H7 (cell line): ENCODE data around the gene STX7. TPM values are rescaled to one million over a fixed set of nuclear protein-coding genes. Genes with fewer than 3 reads are reported as not detected.
A peak's percentile ranks its signal among the peaks of the same experiment; 100 is the strongest.

ENCODE experiments used
- DNase-seq: peaks from one replicate; pipeline ENCODE4 v3.0.0; 2012
- H3K27me3 ChIP-seq: 2 replicates; pipeline ENCODE4 v1.6.0; 2011; ENCODE audit warnings: mild to moderate bottlenecking, low read length; ENCODE audit not compliant: control insufficient read depth, insufficient read depth
- H3K36me3 ChIP-seq: replicated peaks from 2 replicates; pipeline ENCODE4 v1.5.1; 2011; ENCODE audit warnings: low read length; ENCODE audit not compliant: control insufficient read depth, insufficient read depth
- H3K4me3 ChIP-seq: 2 replicates; pipeline ENCODE4 v1.5.1; 2011; ENCODE audit warnings: low read depth, mild to moderate bottlenecking, control low read depth, low read length, moderate library complexity; ENCODE audit not compliant: insufficient read depth
- total RNA-seq: library from RNA; depleted of rRNA; stranded (reverse); fragments of >200 nt; shearing (Covaris generic); gene quantifications from 2 replicates; pipeline ENCODE4 v1.2.3, GENCODE V29; 2014

STX7 gene
- total RNA-seq, 1 experiment from 2014 or later, result 19.6 TPM

- no peak for DNase-seq
- no peaks in the 10 kb centered on the region for H3K36me3 ChIP-seq
- no peaks in the 10 kb centered on the region for H3K27me3 ChIP-seq
- no peak overlapping the region for H3K4me3 ChIP-seq
Measured at GRCh38 chr6:132520953-132521352, 8.0 kb upstream of the STX7 start.

GRCh38 chr6:132515386-132515785 is 2.5 kb upstream of the STX7 start:
- no peaks in the 10 kb centered on the region for H3K36me3 ChIP-seq
- H3K4me3 ChIP-seq, result no peak overlapping the region
- H3K27me3 ChIP-seq, result no peaks in the 10 kb centered on the region
- DNase-seq, result no peak

- H3K27me3 ChIP-seq, result no peaks in the 10 kb centered on the region
- H3K36me3 ChIP-seq, result no peaks in the 10 kb centered on the region
- no peak for DNase-seq
- H3K4me3 ChIP-seq, result no peak overlapping the region
Measured at GRCh38 chr6:132513831-132514545, 1.1 kb upstream of the STX7 start.

- Histone ChIP-seq H3K4me3 (peak overlapping the region; percentile 86), H3K36me3 (0 out of 2 replicates have a peak, but pooled peaks cover 2% of the 10 kb centered on the region), H3K27me3 (no peaks in the 10 kb centered on the region)
- no peak for DNase-seq
Measured at GRCh38 chr6:132512342-132512637, 626 bp downstream of the STX7 start.

GRCh38 chr6:132511831-132512220 is 1.1 kb downstream of the STX7 start:
- H3K4me3 ChIP-seq, result no peak overlapping the region
- no peaks in the 10 kb centered on the region for H3K27me3 ChIP-seq
- no peak for DNase-seq
- H3K36me3 ChIP-seq, result 0 out of 2 replicates have a peak, but pooled peaks cover 2% of the 10 kb centered on the region

GRCh38 chr6:132511210-132511830 is 1.6 kb downstream of the STX7 start:
- DNase-seq, result no peak
- Histone ChIP-seq H3K36me3 (0 out of 2 replicates have a peak, but pooled peaks cover 2% of the 10 kb centered on the region), H3K27me3 (no peaks in the 10 kb centered on the region), H3K4me3 (no peak overlapping the region)

- Histone ChIP-seq H3K4me3 (no peak overlapping the region), H3K36me3 (0 out of 2 replicates have a peak, but pooled peaks cover 2% of the 10 kb centered on the region), H3K27me3 (no peaks in the 10 kb centered on the region)
- DNase-seq, result no peak
Measured at GRCh38 chr6:132506869-132507808, 5.8 kb downstream of the STX7 start.

GRCh38 chr6:132506461-132506860 is 6.5 kb downstream of the STX7 start:
- 0 out of 2 replicates have a peak, but pooled peaks cover 2% of the 10 kb centered on the region for H3K36me3 ChIP-seq
- DNase-seq, result no peak
- no peaks in the 10 kb centered on the region for H3K27me3 ChIP-seq
- no peak overlapping the region for H3K4me3 ChIP-seq

GRCh38 chr6:132505158-132505557 is 7.8 kb downstream of the STX7 start:
- Histone ChIP-seq H3K4me3 (no peak overlapping the region), H3K27me3 (no peaks in the 10 kb centered on the region), H3K36me3 (peaks cover 5% of the 10 kb centered on the region; the same call in 1 of the 2 replicates)
- DNase-seq, result no peak

- Histone ChIP-seq H3K4me3 (no peak overlapping the region), H3K36me3 (peaks cover 5% of the 10 kb centered on the region; the same call in 1 of the 2 replicates), H3K27me3 (no peaks in the 10 kb centered on the region)
- DNase-seq, result no peak
Measured at GRCh38 chr6:132504757-132505156, 8.2 kb downstream of the STX7 start.

GRCh38 chr6:132499757-132500156 is 13.2 kb downstream of the STX7 start:
- Histone ChIP-seq H3K27me3 (no peaks in the 10 kb centered on the region), H3K4me3 (no peak overlapping the region), H3K36me3 (peaks cover 3% of the 10 kb centered on the region; the same call in 1 of the 2 replicates)
- no peak for DNase-seq

- Histone ChIP-seq H3K27me3 (no peaks in the 10 kb centered on the region), H3K4me3 (no peak overlapping the region), H3K36me3 (peaks cover 3% of the 10 kb centered on the region; the same call in 1 of the 2 replicates)
- no peak for DNase-seq
Measured at GRCh38 chr6:132498638-132499037, 14.3 kb downstream of the STX7 start.

GRCh38 chr6:132496519-132497180 is 16.3 kb downstream of the STX7 start:
- Histone ChIP-seq H3K4me3 (no peak overlapping the region), H3K36me3 (peaks cover 3% of the 10 kb centered on the region; the same call in 1 of the 2 replicates), H3K27me3 (no peaks in the 10 kb centered on the region)
- DNase-seq, result no peak

GRCh38 chr6:132495604-132496079 is 17.3 kb downstream of the STX7 start:
- no peak for DNase-seq
- H3K4me3 ChIP-seq, result no peak overlapping the region
- no peaks in the 10 kb centered on the region; the same call in 1 of the 2 replicates for H3K36me3 ChIP-seq
- H3K27me3 ChIP-seq, result no peaks in the 10 kb centered on the region
